HG02759 (cell line): Measurements from ENCODE around the gene CCDC149.
"Not testable (repeated sequence)": the region's sequence is repeated elsewhere in the genome, so short reads cannot be mapped to it uniquely, and the experiment has no call there.

Experiments used
- ATAC-seq: cut with Tn5 transposase; IDR thresholded peaks from one replicate; pipeline ENCODE4 v1.9.1; 2021; ENCODE audit warnings: mild to moderate bottlenecking, moderate library complexity; ENCODE audit not compliant: unreplicated experiment

CCDC149 gene

DNA sequence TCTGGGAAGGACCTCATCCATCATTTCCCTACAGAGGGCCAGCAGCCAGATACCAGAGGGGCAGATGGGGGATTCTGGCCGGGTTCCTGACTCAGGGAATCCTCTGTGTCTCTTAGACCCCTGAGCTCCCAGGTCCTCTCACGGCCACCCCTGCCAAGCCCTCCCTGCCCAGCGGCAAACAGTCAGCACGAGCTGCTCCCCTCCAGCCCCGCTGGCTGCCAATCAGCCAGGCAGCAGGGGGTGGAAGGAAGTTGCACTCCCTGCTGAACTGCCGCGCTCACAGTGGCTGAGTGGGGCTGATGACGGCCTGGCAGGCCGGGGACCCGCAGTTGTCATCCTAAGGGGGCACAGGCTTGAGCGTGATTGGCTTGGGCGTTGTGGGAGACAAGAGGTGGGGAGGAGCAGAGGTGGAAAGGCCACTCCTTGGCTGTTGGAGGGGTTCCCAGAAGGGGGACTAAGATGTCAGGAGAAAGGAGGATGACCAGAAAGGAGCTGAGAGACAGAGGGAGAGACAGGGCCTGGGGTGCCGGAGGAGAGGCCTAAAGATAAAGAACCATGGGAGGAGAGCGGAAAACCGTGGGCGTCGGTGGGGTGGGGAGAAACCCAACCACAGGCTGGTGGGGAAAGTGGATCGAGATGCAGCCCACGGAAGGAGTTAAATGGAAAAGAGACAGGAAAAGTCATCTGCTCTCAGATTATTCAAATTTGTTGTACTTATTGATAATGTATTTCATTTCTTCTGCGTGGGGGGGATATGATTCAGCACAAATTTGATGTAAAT, 4.4 kb upstream of the CCDC149 start:
- ATAC-seq = no peak

DNA sequence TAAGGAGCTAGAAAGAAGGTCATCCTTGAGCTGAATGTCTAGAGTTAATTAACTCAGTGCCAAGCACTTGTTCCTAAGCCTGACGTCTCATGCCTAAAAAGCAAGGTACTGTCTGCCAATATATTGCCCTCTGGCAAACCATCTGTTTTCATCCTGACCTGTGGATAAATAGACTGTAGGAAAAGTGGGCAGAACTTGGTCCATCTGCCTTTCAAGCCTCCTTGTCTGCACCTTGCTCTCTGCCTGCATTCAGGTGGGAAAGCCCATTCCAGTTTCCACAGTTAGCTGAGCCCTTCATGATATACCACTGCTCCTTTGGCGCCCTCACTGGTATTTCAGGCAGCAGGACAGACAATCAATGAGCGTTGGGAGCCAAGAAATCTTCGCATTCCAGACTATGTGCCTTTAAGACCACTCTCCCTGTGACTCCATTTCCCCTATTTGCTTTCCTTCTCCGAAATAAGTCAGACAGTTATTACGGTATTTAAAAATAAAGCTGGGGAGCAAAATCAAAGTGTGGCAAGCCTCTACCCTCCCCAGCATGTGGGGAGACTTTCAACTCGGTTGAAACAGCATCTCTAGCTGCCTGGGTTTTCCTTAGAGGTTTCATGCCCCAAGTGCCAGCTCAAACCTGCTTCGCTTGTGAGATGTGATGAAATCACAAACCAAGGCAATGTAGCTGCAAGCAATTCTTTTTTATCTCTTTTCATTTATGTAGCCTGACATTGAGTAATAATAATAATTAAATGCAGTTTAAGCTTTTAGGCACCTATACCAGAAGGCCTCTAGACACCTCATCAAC, 2.5 kb upstream of the CCDC149 start:
- ATAC-seq = no peak

DNA sequence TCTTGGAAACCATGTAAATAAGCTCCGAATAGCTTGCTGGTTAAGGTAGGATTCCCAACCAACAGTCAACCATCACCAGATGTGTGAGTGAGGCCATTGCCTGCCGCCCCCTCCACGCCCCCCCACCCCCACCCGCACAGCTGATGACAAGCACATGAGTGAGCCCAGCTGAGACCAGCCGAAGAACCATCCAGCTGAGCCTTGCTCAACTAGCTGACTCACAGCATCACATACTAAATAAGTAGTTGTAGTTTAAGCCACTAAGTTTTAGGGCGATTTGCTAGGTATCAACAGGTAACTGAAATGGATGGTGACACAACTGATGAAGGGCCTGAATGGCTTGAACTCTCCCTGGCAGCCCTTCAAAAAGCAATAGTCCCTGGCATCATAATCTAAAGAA, 1.6 kb upstream of the CCDC149 start:
- ATAC-seq = no peak

DNA sequence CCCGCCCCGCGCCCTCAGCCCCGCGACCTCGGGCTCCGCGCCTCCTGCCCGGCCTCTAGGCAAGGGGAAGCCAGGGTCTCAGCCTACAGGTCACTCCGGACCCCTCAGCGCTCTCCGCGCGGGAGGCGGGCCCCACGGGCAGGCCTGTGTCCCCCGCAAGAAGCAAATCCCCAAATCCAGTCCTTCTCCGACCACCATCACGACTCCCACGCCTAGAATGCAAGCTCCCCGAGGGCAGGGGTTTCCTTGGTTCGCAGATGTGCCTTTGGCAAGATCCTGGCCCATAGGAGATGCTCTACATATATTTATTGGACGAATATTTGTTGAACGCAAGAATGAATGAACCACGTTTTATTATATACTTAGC, 260 bp upstream of the CCDC149 start:
- no peak for ATAC-seq

DNA sequence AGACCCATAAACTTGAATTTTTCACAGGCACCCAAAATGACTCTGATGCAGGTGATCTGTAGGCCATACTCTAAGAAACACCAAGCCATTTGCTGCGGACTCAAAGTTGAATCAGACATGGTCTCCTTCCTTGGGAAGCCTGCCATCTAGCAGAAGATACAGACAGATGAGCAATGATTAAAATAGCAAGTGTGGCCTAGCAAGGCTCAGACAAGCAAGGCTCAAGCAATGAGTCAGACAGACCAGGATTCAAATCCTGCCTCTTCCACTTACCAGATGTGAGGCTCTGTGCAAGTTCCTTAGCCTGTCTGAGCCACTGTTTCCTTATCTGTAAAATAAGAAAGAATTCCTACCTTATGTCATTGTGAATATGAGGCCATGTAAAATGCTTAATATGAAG, 2.3 kb downstream of the CCDC149 start:
- ATAC-seq = no peak

DNA sequence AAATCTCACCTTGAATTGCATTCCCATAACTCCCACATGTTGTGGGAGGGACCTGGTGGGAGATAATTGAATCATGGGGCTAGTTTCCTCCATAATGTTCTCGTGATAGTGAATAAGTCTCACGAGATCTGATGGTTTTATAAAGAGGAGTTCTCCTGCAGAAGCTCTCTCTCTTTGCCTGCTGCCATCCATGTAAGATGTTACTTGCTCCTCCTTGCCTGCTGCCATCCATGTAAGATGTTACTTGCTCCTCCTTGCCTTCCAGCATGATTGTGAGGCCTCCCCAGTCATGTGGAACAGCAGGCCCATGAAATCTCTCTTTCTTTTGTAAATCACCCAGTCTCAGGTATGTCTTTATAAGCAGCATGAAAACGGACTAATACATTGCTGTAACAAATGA, 3.2 kb downstream of the CCDC149 start:
- not testable (repeated sequence) for ATAC-seq

DNA sequence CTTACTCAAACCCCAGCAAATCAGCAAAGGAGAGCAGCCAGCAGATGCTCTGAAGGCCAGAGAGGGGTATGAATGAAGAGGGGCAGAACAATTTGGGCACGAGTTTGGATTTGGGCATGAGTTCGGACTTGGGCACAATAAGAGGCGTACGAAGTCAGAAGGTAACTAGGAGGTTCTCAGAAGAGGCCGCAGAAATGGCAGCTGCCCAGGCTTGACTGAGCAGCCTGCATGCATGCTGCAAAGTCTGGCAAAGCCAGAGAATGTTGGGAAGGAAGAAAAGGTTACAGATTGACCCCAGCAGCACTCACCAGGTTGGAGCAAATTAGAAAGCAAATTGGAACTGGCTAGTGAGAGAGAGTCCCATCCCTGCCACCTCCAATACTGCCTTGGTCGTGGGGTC, 15.2 kb downstream of the CCDC149 start:
- ATAC-seq = no peak

DNA sequence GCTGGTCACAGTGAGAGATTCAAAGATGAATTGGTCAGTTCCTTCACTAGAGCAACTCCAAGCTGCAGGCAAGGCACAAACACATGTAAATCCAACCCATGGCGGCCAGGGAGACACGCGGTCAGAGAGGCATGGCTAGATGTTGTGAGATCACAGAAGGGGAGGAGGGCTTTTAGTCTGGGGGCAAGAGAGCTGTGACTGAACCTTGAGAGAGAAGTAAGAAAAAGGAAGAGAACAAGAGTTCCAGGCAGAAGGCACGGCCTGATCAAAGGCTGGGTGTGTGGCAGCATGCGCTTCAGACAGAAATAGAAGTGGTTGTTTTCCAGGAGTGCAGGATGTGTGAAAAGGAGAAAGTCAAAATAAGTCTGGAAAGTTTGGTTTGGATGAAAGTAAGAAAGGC, 15.9 kb downstream of the CCDC149 start:
- no peak for ATAC-seq

DNA sequence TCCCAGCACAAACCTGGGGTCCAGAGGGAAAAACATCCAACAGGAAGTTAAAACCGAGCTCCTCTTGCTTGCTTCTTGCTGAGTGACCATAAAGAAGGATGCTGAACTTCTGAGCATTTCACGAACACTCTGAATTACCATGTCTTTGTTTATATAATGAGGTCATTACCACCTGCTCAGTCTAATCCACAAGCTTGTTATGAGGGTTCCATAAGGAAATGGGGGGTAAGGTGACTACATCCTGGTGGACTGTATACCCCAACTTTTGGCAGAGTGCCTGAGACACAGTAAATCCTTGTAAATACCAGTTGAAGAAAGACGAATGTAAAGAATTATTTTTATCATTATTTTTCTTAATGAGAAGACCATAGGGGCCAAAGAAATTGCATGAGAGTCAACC, 16.8 kb downstream of the CCDC149 start:
- no peak for ATAC-seq

DNA sequence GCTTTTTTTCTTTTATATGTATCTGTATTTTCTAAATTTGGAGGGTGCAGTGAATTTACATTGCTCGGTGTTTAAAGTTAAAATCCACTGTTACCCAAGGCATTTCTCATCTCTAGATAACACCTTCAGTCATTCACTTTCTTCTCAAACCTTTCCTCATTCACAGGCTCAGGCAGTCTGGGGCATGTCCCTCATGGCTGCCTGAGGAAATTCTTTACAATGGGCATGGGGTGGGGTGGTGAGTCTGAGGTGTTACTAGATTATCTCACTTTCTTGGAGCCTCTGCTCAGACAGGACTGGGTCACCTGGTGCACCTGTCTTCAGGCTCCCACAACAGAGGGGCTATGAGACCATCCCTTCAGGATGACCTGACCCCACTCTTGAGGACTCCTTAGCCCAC, 17.4 kb downstream of the CCDC149 start:
- no peak for ATAC-seq

DNA sequence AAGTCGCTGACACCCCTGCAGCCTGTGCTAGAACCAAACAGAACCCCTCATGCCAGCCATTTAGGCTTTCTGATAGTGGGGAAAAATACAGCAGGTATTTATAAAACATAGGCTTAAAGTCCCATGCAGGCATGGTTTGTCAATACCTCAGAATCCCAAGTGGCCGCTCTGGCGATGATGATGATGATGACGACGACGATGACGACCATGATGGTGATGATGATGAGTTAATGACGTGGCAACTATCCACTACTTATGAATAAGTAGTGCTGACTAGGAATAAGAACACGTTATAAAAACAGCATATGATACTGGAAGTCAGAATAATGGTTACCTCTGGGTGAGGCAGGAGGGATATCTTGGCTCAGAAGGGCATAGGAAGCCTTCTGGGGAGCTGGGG, 18.0 kb downstream of the CCDC149 start:
- no peak for ATAC-seq

DNA sequence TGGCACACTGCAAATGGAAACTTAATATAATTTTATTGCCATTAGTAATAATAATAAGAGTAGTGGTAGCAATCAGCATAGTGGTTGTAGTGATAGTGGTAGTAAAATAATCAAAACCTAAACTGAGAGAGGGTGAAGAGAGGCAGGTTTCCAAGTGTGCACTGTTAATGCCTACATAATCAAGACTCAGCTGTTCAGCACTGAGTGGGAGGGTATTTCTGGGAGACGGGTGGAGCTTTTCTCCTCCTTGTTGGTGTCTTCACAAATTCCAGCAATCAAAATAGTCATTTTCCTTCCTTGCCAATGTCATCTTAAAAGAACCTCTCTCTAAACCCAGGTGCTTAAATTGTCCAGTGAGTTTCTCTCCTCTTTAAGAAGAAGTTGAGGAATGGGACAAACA, 18.6 kb downstream of the CCDC149 start:
- no peak for ATAC-seq

DNA sequence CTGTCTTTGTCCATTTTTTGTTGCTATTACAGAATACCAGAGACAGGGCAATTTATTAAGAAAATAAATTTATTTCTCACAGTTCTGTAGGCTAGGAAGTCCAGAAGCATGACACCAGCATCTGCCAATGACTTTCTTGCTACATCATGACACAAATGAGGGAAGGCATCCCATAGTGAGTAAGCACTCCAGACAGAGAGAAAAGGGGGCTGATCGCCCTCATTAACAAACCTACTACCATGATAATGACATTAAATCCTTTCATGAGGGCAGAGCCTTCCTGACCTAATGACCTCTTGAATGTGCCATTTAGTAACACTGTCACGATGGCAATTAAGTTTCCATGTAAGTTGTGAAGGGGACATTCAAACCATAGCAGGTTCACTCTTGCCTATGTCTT, 20.1 kb downstream of the CCDC149 start:
- no peak for ATAC-seq

DNA sequence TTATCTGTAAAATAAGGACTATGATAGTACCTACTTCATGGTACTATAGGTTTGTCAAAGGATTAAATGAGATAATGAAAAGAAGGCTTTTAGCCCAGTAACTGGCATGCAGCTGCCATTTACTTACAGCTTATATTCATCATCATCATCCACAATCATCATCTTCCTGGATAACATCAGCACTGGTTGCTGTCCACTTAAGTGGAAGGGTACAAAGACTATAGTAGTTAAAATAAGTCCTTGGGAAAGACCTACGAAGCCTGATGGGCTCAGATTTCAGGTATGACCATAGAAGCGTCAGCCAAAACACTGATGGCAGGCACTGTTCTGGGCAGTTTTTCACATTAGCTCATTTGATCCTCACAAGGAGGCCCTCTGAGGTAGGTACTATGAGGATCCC, 20.6 kb downstream of the CCDC149 start:
- no peak for ATAC-seq

DNA sequence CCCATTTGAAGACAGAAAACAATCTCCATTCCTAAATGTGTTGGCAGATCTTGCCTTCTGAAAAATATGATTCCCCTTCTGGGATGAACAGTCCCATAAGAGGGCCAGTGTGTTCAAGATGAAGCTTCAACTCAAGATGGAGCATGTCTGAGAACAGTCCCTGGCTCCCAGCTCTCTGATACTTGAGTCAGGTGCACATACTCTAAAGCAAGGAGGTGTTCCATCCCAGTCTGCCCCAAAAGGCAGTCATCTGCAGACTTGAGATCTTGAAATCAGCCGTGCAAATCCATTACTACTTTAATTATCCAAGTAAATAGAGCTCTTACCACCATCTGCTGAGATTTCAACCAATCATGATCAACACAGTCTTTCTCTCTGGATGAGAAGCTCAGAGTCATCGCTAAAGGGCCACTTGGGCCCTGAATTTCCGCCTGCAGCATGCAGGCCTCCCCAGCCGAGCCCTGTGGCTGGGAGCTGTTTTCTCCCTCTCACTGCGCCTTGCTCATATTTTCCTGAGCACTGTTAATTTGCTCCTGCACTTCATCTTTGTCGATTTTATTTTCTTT, 22.2 kb downstream of the CCDC149 start:
- no peak for ATAC-seq

DNA sequence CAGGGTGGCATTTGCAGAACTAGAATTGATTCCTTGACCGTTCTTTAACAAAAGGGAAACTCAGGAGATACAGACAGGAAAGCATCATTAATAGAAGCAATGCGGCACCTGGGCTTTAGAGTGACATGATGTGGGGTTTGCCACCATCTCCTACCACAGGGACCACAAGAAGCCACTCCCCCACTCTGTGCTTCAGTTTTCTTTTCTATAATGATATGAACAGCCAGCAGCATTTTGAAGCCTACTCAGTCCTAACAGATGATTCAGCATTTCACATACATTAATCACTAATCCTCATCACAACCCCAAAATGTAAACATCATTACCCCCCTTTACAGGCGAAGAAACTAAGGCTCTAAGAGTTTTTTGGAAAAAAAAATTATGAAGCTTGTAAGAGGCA, 22.9 kb downstream of the CCDC149 start:
- ATAC-seq = no peak

DNA sequence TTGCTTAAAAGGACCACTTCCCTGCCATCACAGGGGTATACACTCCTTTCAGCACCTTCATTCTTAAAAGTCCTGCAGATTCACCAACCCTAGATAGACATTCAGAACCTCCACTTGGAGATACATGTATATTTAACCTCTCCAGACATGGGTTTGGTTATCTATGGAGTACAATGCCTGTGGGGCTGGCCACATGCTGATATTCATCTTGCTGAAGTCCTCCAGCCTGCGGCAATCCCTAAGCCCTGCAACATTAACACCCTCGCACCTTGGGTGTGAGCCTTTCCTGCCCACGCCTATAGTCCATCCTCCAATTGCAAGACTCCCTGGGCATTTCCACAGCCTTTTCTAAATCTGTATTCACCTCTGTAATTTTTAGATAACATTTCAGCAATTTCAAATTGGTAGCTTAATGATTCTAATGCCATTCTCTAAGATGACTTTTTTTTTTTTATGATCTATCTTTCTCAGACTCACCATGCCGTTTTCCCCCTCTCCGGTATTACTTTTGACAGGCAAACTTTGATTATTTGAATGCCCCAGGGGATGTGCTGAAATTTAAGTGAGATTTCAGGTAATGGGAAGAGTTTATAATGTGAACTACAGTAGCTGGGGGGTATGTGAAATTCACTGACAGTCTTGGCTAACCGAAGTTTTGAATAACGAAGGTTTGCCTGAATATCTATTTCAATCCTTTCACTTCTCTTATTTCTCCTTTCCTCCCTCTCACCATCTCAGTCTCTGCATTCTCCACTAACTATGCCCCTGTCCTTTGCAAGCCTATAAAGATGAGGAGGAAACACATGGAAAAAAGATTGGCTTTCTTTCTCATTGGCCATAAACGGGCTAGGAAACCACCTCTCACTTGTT, 24.1 kb downstream of the CCDC149 start:
- no peak for ATAC-seq

DNA sequence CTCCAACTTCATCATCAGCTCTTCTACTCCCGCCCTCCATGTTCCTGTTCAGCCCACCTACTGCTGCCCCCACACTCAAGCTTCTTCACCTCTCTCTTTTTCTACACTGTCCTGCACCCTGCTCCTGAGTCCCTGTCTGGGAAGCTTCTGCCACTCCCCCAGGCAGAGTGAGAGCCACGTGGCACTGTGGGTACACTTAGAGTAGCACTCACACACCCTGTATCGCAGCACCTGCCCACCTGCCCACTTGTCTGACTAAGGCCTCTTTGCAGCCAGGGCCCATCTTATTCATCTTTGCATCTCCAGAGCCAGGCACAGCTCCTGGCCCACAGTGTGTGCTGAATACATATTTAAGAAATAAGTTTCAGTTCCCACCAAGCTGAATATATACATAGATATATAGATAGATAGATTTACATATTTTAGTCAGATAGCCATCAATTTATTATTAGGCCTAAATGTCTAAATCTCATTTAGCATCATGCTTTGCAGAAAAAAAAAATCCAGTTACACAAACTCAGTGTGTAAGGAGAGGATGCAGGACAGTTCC, 24.9 kb downstream of the CCDC149 start:
- no peak for ATAC-seq

DNA sequence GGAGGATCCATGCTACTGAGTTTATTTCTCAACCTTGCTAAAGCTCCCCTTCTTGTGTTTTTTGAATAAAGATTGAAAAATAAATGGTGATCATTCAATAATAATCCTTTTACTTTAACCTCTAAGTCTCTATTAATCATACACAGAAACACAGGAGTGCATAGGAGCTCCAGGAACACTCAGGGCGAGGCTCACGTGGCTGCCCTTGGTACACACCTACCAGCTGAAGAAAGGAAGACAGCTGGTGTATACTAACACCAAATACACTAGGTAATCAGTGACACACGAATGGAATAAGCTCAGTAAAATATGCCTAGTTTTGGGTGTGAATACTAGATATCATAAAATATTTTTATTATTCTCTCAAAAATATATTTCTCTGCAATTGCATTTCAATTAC, 26.2 kb downstream of the CCDC149 start:
- ATAC-seq = no peak

DNA sequence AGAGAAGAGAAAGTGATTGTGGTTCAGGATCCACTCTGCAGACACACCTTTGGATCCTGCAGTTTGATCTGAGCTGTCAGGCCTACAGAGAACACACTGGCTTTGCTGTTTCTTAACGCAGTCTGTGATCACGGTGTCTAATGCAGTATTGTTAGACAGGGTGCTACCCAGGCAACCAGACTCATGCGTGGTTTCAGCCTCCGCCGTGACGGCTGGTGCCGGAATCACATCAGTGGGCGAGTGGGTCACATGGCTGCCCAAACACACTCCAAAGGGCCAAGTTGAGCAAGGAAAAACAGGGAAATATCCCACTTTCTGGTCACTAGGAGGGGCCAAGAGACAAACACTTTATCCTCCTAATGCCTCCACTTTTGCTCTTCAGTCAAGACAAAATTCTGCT, 27.5 kb downstream of the CCDC149 start:
- ATAC-seq = no peak

DNA sequence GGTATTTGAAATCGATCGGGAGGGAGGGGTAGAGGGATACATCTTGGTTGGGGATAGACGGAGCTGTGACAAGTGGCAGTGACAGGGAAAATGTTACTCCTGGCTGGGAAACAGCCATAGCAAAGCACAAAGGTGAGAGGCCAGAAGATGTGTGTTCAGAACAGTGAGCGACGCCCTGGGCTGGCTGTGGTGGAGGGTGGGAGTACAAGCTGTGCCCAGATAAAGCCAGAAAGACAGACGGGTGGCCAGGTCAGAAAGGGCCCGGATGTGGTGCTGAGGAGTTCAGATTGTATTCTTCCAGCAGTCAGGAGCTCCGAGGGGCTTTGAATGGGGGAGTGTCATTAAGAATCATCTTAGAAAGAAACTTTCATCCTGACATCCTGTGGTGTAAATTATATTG, 27.9 kb downstream of the CCDC149 start:
- no peak for ATAC-seq
